ENCODE measurements around the gene ATXN7L1.

The ATXN7L1 gene

GRCh38 chr7:105876091-105876963, at the start of gene ATXN7L1:
ATXN7L1 (minus strand) TSS chr7:105876599; CDS start chr7:105876558, 41 bp downstream.
- DNase-seq (ENCODE audit: low read depth): peak; percentile 95

GRCh38 chr7:105926131-105926530, 49.7 kb upstream of the ATXN7L1 start:
- DNase-seq (ENCODE audit: low read depth): no peak

- DNase-seq (ENCODE audit: low read depth): no peak
Observed at GRCh38 chr7:105924945-105925344, 48.5 kb upstream of the ATXN7L1 start.

- DNase-seq (ENCODE audit: low read depth): no peak
Observed at GRCh38 chr7:105920766-105921165, 44.4 kb upstream of the ATXN7L1 start.

GRCh38 chr7:105917659-105918058, 41.3 kb upstream of the ATXN7L1 start:
- DNase-seq (ENCODE audit: low read depth): no peak

- DNase-seq (ENCODE audit: low read depth): peak; percentile 12
Observed at GRCh38 chr7:105916603-105917002, 40.2 kb upstream of the ATXN7L1 start.

GRCh38 chr7:105913947-105914346, 37.5 kb upstream of the ATXN7L1 start:
- no peak for DNase-seq (ENCODE audit: low read depth)

- DNase-seq (ENCODE audit: low read depth): no peak
Observed at GRCh38 chr7:105911961-105912575, 35.7 kb upstream of the ATXN7L1 start.

- DNase-seq (ENCODE audit: low read depth): no peak
Observed at GRCh38 chr7:105910172-105910571, 33.8 kb upstream of the ATXN7L1 start.

- no peak for DNase-seq (ENCODE audit: low read depth)
Observed at GRCh38 chr7:105909742-105910141, 33.3 kb upstream of the ATXN7L1 start.

GRCh38 chr7:105907129-105907846, 30.9 kb upstream of the ATXN7L1 start:
- DNase-seq (ENCODE audit: low read depth): no peak

GRCh38 chr7:105906695-105907094, 30.3 kb upstream of the ATXN7L1 start:
- DNase-seq (ENCODE audit: low read depth): no peak

- no peak for DNase-seq (ENCODE audit: low read depth)
Observed at GRCh38 chr7:105905910-105906568, 29.6 kb upstream of the ATXN7L1 start.

GRCh38 chr7:105905209-105905909, 29.0 kb upstream of the ATXN7L1 start:
- DNase-seq (ENCODE audit: low read depth): no peak

- DNase-seq (ENCODE audit: low read depth): no peak
Observed at GRCh38 chr7:105904064-105904463, 27.7 kb upstream of the ATXN7L1 start.

GRCh38 chr7:105902325-105902911, 26.0 kb upstream of the ATXN7L1 start:
- DNase-seq (ENCODE audit: low read depth): no peak

GRCh38 chr7:105897999-105898398, 21.6 kb upstream of the ATXN7L1 start:
- DNase-seq (ENCODE audit: low read depth): no peak

- DNase-seq (ENCODE audit: low read depth): peak; percentile 8
Observed at GRCh38 chr7:105896407-105896911, 20.1 kb upstream of the ATXN7L1 start.

- no peak for DNase-seq (ENCODE audit: low read depth)
Observed at GRCh38 chr7:105894131-105894530, 17.7 kb upstream of the ATXN7L1 start.

- no peak for DNase-seq (ENCODE audit: low read depth)
Observed at GRCh38 chr7:105892387-105892786, 16.0 kb upstream of the ATXN7L1 start.

Measured in fibroblast of the conjunctiva (primary cell).